Caco-2 (cell line): ENCODE measurements around the gene TRPM6. TPM values are rescaled to one million over a fixed set of nuclear protein-coding genes. Genes with fewer than 3 reads are reported as not detected.

Source experiments
- BruUV-seq: library from RNA; stranded (reverse); fragments of 400-500 nt; replicated peaks from 2 replicates; lab custom pipeline; 2021; lab: Mats Ljungman, UMichigan
- CTCF ChIA-PET: fragments of 300-600 bp; sonication (Branson Sonifier 250); formaldehyde crosslinking; loops from one replicate; lab custom pipeline; 2022; ENCODE audit warnings: antibody characterized with exemption; lab: Charles Lee
- POLR2A ChIA-PET: fragments of 300-600 bp; sonication (Branson Sonifier 250); formaldehyde crosslinking; loops from one replicate; lab custom pipeline; 2022; ENCODE audit warnings: antibody characterized with exemption; lab: Charles Lee
- DNase-seq, 2 experiments: peaks; one replicate each; pipeline versions ENCODE4 v3.0.0 to v3.0.0-alpha.2; 2020 to 2022
- H3K27me3 ChIP-seq: replicated peaks from 2 replicates; pipeline ENCODE4 v1.6.0; 2011; ENCODE audit warnings: low read length; ENCODE audit not compliant: control insufficient read depth, insufficient read depth
- H3K36me3 ChIP-seq: 2 replicates; pipeline ENCODE4 v1.5.1; 2011; ENCODE audit warnings: low read length; ENCODE audit not compliant: control insufficient read depth, insufficient read depth
- H3K4me1 ChIP-seq: fragments of 250-450 bp; sonication (Bioruptor Pico); 2 replicates; pipeline ENCODE4 v1.5.1; 2020; ENCODE audit warnings: mild to moderate bottlenecking
- H3K4me3 ChIP-seq: 2 replicates; pipeline ENCODE4 v1.5.1; 2011; ENCODE audit warnings: low read depth, mild to moderate bottlenecking, control low read depth, low read length
- H3K9me3 ChIP-seq: fragments of 250-450 bp; sonication (Bioruptor Pico); 2 replicates; pipeline ENCODE4 v1.5.1; 2020; ENCODE audit warnings: mild to moderate bottlenecking, moderate library complexity
- H3K27ac Mint-ChIP-seq: one replicate; pipeline ENCODE4 v1.8.0; 2022; ENCODE audit warnings: mixed read lengths; ENCODE audit not compliant: unreplicated experiment
- H3K27me3 Mint-ChIP-seq: one replicate; pipeline ENCODE4 v1.8.0; 2022; ENCODE audit warnings: mixed read lengths; ENCODE audit not compliant: insufficient read depth, unreplicated experiment
- H3K36me3 Mint-ChIP-seq: one replicate; pipeline ENCODE4 v1.8.0; 2022; ENCODE audit warnings: mild to moderate bottlenecking, mixed read lengths; ENCODE audit not compliant: insufficient read depth, unreplicated experiment
- H3K4me1 Mint-ChIP-seq: one replicate; pipeline ENCODE4 v1.8.0; 2022; ENCODE audit warnings: low read depth, mixed read lengths; ENCODE audit not compliant: unreplicated experiment
- H3K4me3 Mint-ChIP-seq: one replicate; pipeline ENCODE4 v1.8.0; 2022; ENCODE audit warnings: mild to moderate bottlenecking, moderate library complexity, mixed read lengths; ENCODE audit not compliant: unreplicated experiment
- H3K9me3 Mint-ChIP-seq: one replicate; pipeline ENCODE4 v1.8.0; 2022; ENCODE audit warnings: mixed read lengths; ENCODE audit not compliant: unreplicated experiment
- CTCF ChIP-seq, 2 experiments: fragments of 200-600 bp in 1 of 2; IDR thresholded peaks; 1 replicate in 1 of 2; 2 replicates in 1 of 2; pipeline versions ENCODE4 v1.5.1 to v1.8.0; 2011 to 2022; ENCODE audit warnings: antibody characterized with exemption in 1 of 2, control low read depth in 1 of 2, inconsistent platforms in 1 of 2, low read depth in 1 of 2, low read length in 1 of 2, mild to moderate bottlenecking in 1 of 2, moderate library complexity in 1 of 2; ENCODE audit not compliant: insufficient read depth in 1 of 2, severe bottlenecking in 1 of 2, unreplicated experiment in 1 of 2
- intact Hi-C: fragments of 100-400 bp; cut with micrococcal nuclease; formaldehyde crosslinking; loops from one replicate; pipeline ENCODE4 v1.10.0; 2022; ENCODE audit not compliant: unreplicated experiment
- total RNA-seq: library from RNA; stranded (reverse); gene quantifications from 2 replicates; pipeline ENCODE4 v1.2.3, GENCODE V29; 2022

TRPM6 gene
- total RNA-seq, 1 experiment from 2014 or later, result 5.0 TPM

GRCh38 chr9:74859786-74860185, 27.9 kb downstream of the TRPM6 start:
- H3K36me3 Mint-ChIP-seq, result no peaks in the 10 kb centered on the region
- intact Hi-C loops, result no loop called here
- ChIA-PET POLR2A (no interaction called here), CTCF (no interaction called here)
- Histone ChIP-seq H3K36me3 (no peaks in the 10 kb centered on the region), H3K27me3 (no peaks in the 10 kb centered on the region), H3K9me3 (no peaks in the 10 kb centered on the region), H3K4me3 (no peak overlapping the region), H3K4me1 (no peaks in the 10 kb centered on the region)
- no peak for DNase-seq
- no peak overlapping the region for H3K4me3 Mint-ChIP-seq
- H3K4me1 Mint-ChIP-seq, result peaks cover 7% of the 10 kb centered on the region
- no peak for TF ChIP-seq CTCF (IDR thresholded peaks at IDR 0.05; ENCODE audit: insufficient read depth in 1 of 2, low read depth in 1 of 2, low read length in 1 of 2, severe bottlenecking in 1 of 2, unreplicated experiment in 1 of 2)
- no peaks in the 10 kb centered on the region for H3K9me3 Mint-ChIP-seq
- BruUV-seq, result no TSS peak
- no peaks in the 10 kb centered on the region for H3K27me3 Mint-ChIP-seq
- no peak overlapping the region for H3K27ac Mint-ChIP-seq

- POLR2A ChIA-PET, result no interaction called here
These were observed 28.8 kb downstream of the TRPM6 start for GRCh38 chr9:74858751-74859414.

GRCh38 chr9:74856989-74857388, 30.7 kb downstream of the TRPM6 start:
- no peaks in the 10 kb centered on the region for H3K9me3 Mint-ChIP-seq

More at GRCh38 chr9:74858751-74859414, 28.8 kb downstream of the TRPM6 start:
- Mint-ChIP-seq H3K4me3 (no peak overlapping the region), H3K27ac (no peak overlapping the region), H3K4me1 (peaks cover 7% of the 10 kb centered on the region), H3K27me3 (no peaks in the 10 kb centered on the region), H3K9me3 (no peaks in the 10 kb centered on the region), H3K36me3 (peaks cover 4% of the 10 kb centered on the region)
- CTCF ChIA-PET, result no interaction called here
- DNase-seq, result no peak
- TF ChIP-seq CTCF (IDR thresholded peaks at IDR 0.05; ENCODE audit: insufficient read depth in 1 of 2, low read depth in 1 of 2, low read length in 1 of 2, severe bottlenecking in 1 of 2, unreplicated experiment in 1 of 2), result no peak
- H3K4me3 ChIP-seq, result no peak overlapping the region
- no peaks in the 10 kb centered on the region for H3K36me3 ChIP-seq
- H3K27me3 ChIP-seq, result no peaks in the 10 kb centered on the region
- no peaks in the 10 kb centered on the region for H3K9me3 ChIP-seq
- BruUV-seq, result no TSS peak
- no peaks in the 10 kb centered on the region for H3K4me1 ChIP-seq
- intact Hi-C loops, result no loop called here

More at GRCh38 chr9:74856989-74857388, 30.7 kb downstream of the TRPM6 start:
- H3K4me3 Mint-ChIP-seq, result no peak overlapping the region
- H3K27me3 Mint-ChIP-seq, result no peaks in the 10 kb centered on the region
- BruUV-seq, result no TSS peak
- H3K36me3 ChIP-seq, result no peaks in the 10 kb centered on the region
- peaks cover 3% of the 10 kb centered on the region for H3K4me1 Mint-ChIP-seq
- POLR2A ChIA-PET, result no interaction called here
- H3K9me3 ChIP-seq, result no peaks in the 10 kb centered on the region
- intact Hi-C loops, result no loop called here
- H3K27ac Mint-ChIP-seq, result no peak overlapping the region
- no peak overlapping the region for H3K4me3 ChIP-seq
- no peaks in the 10 kb centered on the region for H3K4me1 ChIP-seq
- no peaks in the 10 kb centered on the region for H3K27me3 ChIP-seq
- no peak for DNase-seq
- H3K36me3 Mint-ChIP-seq, result peaks cover 5% of the 10 kb centered on the region
- no peak for TF ChIP-seq CTCF (IDR thresholded peaks at IDR 0.05; ENCODE audit: insufficient read depth in 1 of 2, low read depth in 1 of 2, low read length in 1 of 2, severe bottlenecking in 1 of 2, unreplicated experiment in 1 of 2)
- CTCF ChIA-PET, result no interaction called here
